Right renal cortex interstitium (tissue), 3 donors: Measurements from ENCODE around the gene CENPP. TPM values are rescaled to one million over a fixed set of nuclear protein-coding genes. Genes with fewer than 3 reads are reported as not detected.

Experiments used
- DNase-seq, 3 donors: peaks; one replicate each; pipeline ENCODE4 v3.0.0-alpha.2; 2013; ENCODE audit warnings: low read depth in 3 of 3, low spot score in 2 of 3
- polyA plus RNA-seq, 3 donors: library from polyadenylated mRNA; unstranded; fragments of 120-200 nt; gene quantifications; one replicate each; pipeline ENCODE4 v1.2.1, GENCODE V29; 2013; ENCODE audit not compliant: insufficient read length in 3 of 3

CENPP gene
- polyA plus RNA-seq, 3 donors, result 5.7 to 7.7 (median 6.3) TPM

DNA sequence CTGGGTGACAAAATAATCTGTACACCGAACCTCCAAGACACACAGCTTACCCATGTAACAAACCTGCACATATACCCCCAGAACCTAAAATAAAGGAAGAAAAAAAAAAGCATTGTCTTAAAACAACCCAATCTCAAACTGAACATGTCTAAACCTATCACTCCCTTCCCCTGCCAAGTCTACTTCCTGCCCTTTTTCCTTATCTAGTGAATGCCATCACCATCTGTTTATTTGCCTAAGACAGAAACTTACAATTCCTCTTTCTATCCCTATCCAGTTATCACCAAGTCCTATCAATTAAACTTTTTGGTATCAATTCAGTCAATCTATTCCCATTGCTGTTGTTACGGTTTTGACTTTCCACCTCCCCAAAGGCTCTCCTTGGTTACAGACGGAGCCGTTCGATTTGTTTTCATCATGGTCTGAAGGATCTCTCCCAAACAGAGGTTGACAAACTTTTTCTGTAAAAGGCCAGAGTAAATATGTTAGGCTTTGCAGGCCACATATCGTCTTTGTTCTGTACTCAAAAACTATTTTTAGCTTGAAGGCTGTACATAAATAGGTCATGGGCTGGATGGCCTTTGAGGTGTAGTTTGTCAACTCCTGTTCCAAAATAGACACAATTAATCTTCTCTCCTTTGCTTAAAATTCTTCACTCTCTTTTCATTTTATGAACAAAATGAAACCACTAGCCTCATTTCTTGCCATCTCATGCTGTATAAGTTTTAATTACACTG, 12.7 kb upstream of the CENPP start:
- DNase-seq, result no peak

DNA sequence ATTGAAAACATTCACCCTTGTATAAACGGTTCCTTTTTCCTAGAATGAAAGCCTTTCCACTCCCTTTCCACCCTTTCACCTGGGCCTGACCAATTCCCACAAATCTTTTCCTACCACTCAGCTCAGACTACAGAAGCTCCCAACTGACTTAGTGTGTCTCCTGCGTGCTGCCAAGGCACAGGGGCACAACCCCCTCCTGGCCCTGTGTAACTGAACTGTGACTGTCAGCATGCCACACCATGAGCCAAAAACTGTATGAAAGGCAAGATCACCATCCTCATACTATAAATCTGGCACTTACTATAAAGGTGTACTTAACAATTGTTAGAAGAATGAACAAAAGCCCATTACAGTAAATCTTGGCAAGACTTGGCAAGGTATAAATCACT, 12.1 kb upstream of the CENPP start:
- DNase-seq, result no peak

DNA sequence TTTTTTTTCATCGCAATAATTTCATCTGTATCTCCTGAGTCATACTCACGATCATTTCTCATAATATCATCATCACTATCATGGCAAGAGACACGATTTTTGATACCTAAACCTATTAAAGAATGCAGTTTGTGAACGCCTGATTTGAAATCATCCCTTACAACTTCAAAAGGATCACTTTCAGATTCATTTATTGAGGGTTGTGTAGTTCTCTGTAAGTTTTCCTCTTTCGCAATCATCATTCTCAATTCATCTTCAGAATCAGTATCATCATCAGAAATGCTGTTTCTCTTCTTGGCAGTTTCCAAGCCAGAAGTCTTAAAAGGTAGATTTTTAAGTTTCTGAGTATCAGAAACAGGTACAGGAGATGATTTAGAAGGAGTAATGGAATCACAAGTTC, 10.3 kb upstream of the CENPP start:
- DNase-seq, result no peak

DNA sequence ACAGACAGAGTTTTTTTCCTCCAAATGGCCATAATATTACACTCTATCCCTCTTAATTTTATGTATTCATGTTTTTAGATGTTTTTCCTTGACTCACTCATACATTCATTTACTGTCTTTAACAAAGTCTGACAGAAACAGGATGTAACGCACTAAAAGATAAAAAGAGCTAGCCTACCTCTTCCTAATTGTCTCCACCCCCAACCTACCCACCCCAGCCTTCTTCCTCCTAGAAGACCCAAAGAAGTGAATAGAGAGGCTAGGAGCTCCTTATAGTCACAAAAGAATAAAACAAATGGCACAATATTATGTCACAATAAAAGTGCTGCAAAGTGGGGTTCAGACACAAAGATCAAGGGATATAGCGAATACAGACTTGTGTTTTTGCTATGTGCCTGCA, 1.3 kb upstream of the CENPP start:
- no peak for DNase-seq

DNA sequence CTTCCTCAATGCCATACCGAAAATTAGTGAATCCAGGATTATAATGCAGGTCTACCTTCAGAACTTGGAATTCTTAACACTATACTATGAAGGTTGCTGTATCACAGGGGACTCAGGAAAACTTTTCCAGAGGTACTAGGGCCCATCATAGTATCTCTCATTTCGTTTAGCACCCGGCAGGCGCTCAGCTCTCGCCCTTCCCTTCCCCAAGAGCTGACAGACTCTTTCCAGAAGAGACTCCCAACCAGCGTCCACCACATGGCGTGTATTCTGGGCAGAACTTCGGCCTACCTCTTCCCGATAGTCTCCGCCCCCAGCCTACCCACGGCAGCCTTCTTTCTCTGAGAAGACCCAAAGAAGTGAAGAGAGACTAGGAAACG, 874 bp upstream of the CENPP start:
- no peak for DNase-seq

DNA sequence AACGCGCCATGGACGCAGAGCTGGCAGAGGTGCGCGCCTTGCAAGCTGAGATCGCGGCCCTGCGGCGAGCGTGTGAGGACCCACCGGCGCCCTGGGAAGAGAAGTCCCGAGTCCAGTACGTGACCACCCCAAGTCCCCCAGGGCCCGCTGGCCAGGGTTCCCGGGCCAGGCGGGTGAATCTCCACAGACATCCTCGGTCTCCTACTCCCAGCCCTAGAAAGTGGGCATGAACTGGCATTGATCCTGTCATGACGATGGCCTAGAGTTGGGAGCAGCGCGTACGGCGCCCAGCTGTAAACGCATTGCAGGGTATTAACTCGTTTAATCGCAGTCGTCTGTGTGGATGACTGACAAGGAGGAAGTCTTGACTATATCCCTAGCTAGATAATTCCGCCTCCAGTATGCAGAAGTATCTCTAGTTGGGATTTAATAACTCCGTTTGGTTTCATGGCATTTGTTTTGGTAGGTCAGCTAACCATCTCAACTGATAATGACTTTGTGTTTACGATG, 293 bp downstream of the CENPP start:
- DNase-seq, result no peak

DNA sequence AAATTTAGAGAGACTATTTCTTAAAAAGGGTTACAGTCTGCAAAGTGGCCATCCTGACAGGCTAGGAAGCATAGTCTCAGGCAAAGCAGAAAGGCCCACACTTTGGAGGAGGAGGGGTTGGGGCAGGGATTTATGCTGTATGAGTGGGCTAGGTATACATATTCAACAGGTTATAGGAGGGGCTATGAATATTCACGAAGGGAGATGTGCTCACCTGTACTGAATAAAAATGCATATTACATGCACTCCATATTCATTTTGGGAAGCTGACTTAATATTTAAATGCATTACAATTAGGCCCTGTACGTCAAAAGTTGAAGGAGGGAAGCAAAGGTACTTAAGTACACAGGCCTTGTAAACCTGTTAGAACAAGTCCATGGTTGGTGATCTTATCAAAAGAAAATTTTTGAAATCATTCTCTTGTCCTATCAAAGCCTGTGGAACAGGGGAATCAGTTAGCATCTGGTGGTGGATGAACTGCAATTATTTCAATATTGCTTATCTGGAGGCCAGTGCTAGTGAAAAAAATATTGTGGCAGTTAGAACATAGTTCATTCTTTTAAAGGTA, 1.6 kb downstream of the CENPP start:
- no peak for DNase-seq

DNA sequence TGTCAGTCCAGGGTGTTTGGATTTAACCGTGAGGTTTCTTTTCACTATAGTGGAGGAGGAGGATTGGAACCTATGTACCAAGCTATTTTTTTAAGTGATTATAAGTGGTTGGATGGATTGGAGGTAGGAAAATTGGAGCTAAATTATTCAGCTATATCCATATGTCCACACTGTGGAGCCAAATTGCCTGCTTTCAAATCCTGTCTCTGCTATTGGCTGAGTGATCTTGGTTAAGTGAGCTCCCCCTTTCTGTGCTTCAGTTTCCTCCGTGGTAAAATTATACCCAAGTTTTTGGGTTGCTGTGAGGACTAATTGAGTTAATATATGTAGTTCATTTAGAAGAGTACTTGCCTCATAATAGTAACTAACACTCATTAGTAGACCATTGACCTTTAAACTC, 2.5 kb downstream of the CENPP start:
- no peak for DNase-seq

DNA sequence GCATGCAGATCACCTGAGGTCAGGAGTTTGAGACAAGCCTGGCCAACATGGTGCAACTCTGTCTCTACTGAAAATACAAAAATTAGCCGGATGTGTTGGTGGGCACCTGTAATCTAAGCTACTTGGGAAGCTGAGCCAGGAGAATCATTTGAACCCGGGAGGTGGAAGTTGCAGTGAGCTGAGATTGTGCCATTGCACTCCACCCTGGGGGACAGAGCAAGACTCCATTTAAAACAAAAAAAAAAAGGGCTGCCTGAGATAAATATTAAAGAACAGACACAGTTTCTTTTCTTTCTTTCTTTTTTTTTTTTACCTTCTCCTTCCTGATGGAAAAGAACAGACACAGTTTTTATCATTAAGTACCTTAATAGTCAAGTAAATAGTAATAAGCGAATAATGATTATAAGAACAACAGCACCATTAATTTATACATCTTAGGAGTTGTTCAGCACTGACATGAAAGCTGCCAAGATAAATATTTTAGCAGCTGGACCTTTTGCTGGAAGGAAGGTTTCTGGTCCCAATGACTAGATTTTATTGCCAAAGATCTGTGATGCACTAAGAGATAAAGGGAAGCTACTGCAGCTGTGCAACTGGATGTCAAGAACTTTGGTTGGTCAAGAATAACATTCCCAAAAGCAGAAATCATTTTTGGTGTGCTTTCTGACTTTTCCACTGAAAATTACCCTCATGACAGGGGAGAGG, 7.0 kb downstream of the CENPP start:
- no peak for DNase-seq

DNA sequence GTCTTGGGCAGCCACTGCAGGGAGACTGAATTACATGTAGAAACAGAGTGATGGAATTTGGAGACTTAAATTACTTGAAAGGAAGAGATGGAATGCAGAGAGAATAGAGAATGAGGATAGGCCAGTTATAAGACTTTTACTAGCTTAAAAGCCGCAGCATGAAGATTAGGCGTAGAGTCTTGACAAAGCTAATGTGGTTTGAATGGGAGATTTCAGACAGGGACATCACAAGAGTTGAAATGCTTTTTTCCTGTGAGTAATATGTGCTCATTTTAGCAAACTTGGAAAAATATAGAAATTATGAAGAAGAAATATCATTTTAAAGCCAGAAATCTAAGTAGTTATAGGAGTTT, 7.5 kb downstream of the CENPP start:
- DNase-seq, result no peak

DNA sequence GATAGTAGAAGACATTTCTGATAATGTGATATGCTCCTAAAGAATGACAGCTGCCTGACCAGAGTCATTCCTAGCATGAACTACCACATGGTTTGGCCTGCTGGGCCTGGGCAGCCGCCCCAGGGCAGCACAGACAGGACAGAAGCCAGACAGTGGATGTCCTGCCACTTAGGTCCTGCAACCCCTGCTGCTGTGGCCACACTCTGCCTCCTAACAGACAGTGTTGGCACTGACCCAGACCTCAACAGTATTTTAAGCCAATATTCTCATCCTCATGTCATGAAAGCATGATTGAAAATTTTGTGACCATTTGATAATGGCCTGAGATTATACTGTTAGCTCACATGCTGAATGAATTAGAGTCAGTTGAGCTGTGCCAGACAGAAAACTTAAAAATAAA, 15.8 kb downstream of the CENPP start:
- DNase-seq, result no peak

DNA sequence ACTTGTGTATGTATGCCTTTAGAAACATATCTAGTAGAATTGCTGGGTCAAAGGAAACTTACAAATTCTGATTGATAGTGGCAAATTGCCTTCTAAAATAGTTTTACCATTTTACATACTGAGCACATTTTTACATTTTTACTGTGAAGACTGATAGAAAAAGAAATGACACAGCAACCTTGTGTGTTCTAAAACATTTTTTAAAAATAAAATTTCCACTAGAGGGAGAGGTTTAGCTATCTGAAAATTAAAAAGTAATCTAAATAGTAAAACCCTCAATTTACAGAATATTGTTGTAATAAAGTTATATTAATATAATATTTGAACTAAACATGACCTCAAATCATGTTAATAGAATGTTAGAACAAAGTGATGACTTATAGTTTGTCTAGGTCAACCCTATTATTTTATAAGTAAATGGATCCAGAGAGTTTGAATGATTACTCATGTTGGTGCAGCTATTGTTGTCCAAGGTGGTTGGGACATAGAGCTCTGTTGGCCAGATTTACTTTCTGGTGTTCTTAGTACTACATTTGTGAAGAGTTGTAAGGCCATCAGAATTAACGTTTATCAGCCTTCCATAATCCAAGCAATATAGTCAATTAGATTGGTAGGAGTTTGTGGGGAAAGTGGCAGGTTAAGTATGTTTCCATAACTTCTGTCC, 17.2 kb downstream of the CENPP start:
- no peak for DNase-seq

DNA sequence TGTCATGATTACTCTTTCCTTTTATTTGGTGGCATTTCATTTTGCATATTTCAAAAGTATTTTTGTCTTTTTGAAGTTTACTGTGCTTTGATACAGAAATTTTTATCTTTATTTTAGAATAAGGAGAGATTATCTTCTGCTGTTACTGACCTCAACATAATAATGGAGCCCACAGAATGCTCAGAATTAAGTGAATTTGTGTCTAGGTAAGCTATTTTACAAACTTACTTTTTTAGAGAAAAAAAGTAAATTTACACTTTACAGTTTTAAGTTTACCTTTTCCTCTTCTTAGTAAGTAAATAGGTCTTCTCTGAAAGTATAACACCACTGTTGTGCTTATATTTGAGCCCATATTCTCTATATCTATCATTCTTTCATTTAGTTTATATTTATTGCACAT, 19.8 kb downstream of the CENPP start:
- no peak for DNase-seq

DNA sequence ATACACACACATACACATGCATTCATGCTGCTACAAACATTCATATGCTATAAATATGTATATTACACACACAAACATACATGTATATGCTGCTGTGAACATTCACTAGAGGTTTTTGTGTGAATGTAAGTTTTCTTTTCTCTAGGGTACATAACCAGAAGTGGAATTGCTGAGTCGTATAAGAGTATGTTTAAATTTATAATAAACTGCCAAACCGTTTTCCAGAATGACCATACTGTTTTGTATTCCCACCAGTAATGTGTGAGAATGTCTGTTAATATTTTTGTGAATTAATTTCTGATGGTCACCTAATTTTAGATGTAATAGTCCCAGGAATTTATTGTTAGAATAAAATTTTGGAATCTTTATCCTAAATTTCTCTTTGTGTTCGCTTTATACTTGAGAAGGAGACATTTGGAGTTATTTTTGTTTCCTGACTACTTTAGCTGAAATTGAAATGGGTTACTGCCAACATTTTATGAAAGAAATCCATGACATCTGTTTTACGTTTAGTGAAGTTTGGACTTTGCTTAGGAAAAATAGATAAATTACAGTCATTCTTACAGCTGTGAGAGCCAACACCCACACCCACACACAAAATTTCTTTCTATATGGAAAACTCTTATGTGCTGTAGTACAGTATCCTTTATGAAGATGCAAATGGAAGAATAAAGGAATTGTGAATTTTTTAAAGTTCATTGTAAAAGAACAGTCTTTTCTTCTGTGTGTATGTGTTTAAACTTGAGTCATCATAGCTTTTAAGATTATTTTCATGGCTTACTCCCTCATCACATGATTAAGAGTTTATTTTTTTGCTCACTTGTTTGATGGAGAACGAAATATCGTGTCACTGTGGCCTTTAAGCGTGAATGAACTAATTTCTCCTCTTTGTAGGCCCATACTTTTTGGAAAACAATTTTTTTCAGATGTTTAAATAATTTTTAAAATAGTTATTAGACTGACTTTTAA, 24.3 kb downstream of the CENPP start:
- no peak for DNase-seq

DNA sequence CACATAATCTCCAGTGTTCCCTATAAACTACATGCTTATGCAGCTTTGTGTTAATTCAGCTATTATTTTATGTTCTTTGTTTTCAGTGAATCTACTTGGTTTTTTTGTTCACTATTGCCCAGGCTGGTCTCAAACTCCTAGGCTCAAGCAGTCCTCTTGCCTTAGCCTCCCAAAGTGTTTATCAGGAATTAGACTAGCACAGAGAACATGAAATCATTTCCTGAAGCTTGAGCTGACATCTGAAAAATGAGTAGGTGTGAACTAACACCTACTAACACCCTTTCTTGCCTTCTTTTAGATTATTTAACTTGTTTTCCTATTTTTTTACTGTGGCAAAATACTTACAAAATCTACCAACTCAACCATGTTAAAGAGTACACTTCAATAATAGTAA, 25.0 kb downstream of the CENPP start:
- DNase-seq, result no peak

DNA sequence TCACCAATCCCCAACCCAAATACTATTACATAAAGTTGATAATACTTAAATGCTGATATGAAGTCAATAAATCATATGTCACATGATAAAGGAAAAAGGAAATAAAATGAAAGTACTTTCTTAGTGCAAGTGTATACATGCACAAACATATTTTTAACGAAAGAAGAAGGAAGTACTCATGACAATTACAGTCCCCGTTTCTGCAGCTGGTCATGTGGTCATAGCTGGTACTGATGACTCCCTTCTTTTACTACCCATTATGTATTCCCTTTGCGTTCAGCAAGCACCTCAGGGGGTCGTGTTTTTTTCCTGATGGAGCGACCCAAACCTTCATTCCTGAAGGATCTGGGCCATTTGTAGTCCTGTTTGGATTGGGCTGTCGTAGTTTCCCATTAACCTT, 27.3 kb downstream of the CENPP start:
- no peak for DNase-seq

DNA sequence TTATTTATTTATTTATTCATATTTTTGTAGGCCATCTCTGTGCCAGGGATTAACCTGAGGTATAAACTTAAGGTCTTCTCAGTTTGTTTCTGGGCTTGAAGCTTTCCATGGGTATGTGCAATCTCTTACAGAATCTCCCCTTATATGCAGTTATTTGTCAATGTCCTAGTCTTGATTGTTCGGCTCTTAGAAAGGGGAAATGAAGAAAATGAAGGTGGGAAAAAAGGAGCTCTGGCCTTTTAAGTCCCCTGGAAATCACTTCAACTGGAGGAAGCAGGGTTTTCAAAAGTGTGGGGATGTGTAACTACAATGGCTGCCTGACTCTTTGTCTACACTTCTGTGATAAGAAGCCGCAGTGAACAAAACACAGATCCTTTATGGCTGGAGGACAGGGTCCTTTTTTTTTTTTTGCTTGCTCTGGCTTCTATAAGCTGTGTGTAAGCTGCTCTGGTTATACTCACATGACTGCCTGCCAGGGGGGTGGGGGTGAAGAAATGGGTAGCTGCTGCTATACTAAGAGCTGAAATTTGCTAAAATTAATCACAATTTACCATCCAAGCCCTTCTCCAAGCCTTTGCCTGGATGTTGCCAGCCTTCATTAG, 33.7 kb downstream of the CENPP start:
- DNase-seq, result no peak

DNA sequence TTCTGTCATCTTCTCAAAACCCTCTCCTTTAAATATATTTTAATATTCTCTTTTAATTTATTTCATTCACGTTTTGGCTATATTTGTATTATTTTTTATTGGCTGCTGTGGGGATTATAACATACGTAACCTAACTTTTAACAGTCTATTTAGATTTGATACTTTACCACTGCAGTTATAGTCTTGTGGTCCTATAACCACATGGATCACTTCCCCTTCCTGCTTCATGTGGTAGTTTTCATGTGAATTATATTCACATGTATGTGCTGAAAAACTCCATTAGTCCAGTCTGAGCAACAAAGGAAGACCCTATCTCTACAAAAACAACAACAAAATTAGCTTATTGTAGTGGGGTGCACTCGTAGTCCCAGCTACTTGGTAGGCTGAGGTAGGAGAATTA, 34.3 kb downstream of the CENPP start:
- no peak for DNase-seq

DNA sequence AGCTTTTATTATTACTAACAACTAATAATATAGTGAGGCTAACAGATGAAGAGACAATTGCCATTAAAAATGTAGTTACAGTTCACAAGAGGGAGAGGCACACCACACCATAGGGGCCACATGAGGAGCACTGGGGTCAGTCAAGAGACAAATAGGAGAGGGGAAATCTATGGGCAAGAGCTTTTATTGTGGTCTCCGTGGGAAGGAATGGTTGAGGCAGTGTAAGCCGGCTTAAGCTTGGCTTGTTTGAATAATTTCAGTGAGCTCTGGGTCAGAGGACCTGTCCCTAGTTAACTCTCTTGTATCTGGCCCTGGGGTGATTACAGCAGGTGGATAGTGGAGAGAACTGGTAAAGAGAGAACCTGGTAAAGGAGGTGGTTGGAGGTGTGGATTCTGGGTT, 43.3 kb downstream of the CENPP start:
- DNase-seq, result no peak

DNA sequence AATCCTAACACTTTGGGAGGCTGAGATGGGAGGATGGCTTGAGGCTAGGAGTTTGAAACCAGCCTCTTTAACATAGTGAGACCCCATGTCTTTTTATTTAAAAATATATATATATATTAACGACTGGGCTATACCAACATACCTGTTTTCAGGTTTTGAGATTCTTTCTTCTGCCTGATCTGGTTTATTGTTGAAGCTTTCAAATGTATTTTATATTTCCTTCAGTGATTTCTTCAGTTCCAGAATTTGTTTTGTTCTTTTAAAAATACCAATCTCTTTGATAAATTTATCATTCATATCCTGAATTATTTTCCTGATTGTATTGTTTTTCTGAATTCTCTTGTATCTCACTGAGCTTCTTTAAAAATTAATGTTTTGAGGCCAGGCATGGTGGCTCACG, 47.4 kb downstream of the CENPP start:
- DNase-seq, result no peak
